GM12878 (cell line): ENCODE results near the gene COBLL1. TPM values are rescaled to one million over a fixed set of nuclear protein-coding genes. Genes with fewer than 3 reads are reported as not detected.

Experiments
- ATAC-seq: fragments of 200-7000 bp; cut with Tn5 transposase; 3 replicates; pipeline ENCODE4 v1.9.1; 2020; ENCODE audit warnings: mild to moderate bottlenecking, moderate library complexity
- BruUV-seq: library from RNA; stranded (reverse); fragments of 400-500 nt; replicated peaks from 2 replicates; lab custom pipeline; 2021; lab: Mats Ljungman, UMichigan
- CTCF ChIA-PET: fragments of 300-600 bp; sonication (Branson Sonifier 250); formaldehyde crosslinking; extraction: SDS; loops from one replicate; lab custom pipeline; 2021; ENCODE audit warnings: inconsistent platforms; lab: Yijun Ruan, JAX
- POLR2A ChIA-PET: fragments of 350-600 bp; formaldehyde crosslinking; extraction: SDS; loops from one replicate; lab custom pipeline; 2021; ENCODE audit warnings: inconsistent platforms; lab: Charles Lee
- RAD21 ChIA-PET: fragments of 300-600 bp; sonication (Branson Sonifier 250); formaldehyde crosslinking; loops from one replicate; lab custom pipeline; 2023; ENCODE audit warnings: antibody characterized with exemption; ENCODE audit not compliant: unreplicated experiment; lab: Charles Lee
- SMC1A ChIA-PET: fragments of 300-600 bp; sonication (Branson Sonifier 250); formaldehyde crosslinking; loops from one replicate; lab custom pipeline; 2023; ENCODE audit not compliant: unreplicated experiment, uncharacterized antibody; lab: Charles Lee
- DNase-seq: peaks from one replicate; pipeline ENCODE4 v3.0.0-alpha.2; 2011; ENCODE audit warnings: low read depth, low spot score
- FAIRE-seq: peaks from 3 replicates; lab custom pipeline; 2011; peaks lifted over from hg19 to GRCh38; lab: Jason Lieb, UNC
- H2AFZ ChIP-seq: 2 replicates; pipeline ENCODE4 v1.6.0; 2011; ENCODE audit warnings: low read depth, low read length, control low read depth; ENCODE audit not compliant: control insufficient read depth
- H3K27ac ChIP-seq: 2 replicates; pipeline ENCODE4 v1.5.1; 2011; ENCODE audit warnings: control low read depth; ENCODE audit not compliant: control insufficient read depth, insufficient read depth
- H3K27me3 ChIP-seq, 2 experiments: replicated peaks in 1 of 2; 2 replicates each; pipeline versions ENCODE4 v1.6.0 to v1.6.1; 2011; ENCODE audit warnings: low read length in 1 of 2; ENCODE audit not compliant: control insufficient read depth in 2 of 2, insufficient read depth in 2 of 2
- H3K36me3 ChIP-seq, 2 experiments: 2 replicates each; pipeline ENCODE4 v1.5.1; 2011; ENCODE audit warnings: low read length in 1 of 2; ENCODE audit not compliant: control insufficient read depth in 2 of 2, insufficient read depth in 2 of 2
- H3K4me1 ChIP-seq: 2 replicates; pipeline ENCODE4 v1.6.1; 2011; ENCODE audit warnings: mild to moderate bottlenecking, low read length, moderate library complexity, mixed read lengths; ENCODE audit not compliant: control insufficient read depth, insufficient read depth
- H3K4me2 ChIP-seq: 2 replicates; pipeline ENCODE4 v1.6.0; 2011; ENCODE audit warnings: control low read depth; ENCODE audit not compliant: control insufficient read depth, insufficient read depth
- H3K4me3 ChIP-seq: fragments of 200-600 bp; sonication (generic); 2 replicates; pipeline ENCODE4 v1.5.1; 2016
- H3K79me2 ChIP-seq: 2 replicates; pipeline ENCODE4 v1.6.0; 2011; ENCODE audit warnings: low read length; ENCODE audit not compliant: control insufficient read depth, insufficient read depth
- H3K9ac ChIP-seq: 2 replicates; pipeline ENCODE4 v1.8.0; 2011; ENCODE audit warnings: low read length, control low read depth, mixed read lengths; ENCODE audit not compliant: control insufficient read depth, insufficient read depth
- H3K9me3 ChIP-seq: replicated peaks from 3 replicates; pipeline ENCODE4 v1.5.1; 2011; ENCODE audit warnings: mild to moderate bottlenecking, low read length; ENCODE audit not compliant: control insufficient read depth, insufficient read depth
- H4K20me1 ChIP-seq: 2 replicates; pipeline ENCODE4 v1.6.0; 2011; ENCODE audit not compliant: control insufficient read depth, insufficient read depth
- ASH2L ChIP-seq: fragments of 300-600, 200-600 bp; sonication (generic); IDR thresholded peaks from 2 replicates; pipeline ENCODE4 v1.6.1; 2017; ENCODE audit warnings: low read depth, mild to moderate bottlenecking, borderline replicate concordance
- BHLHE40 ChIP-seq, 2 experiments: fragments of 450-650 bp in 1 of 2; IDR thresholded peaks; 2 replicates each; pipeline ENCODE4 v1.6.1; 2011 to 2017; ENCODE audit warnings: low read depth in 2 of 2, borderline replicate concordance in 1 of 2, improper control_type of control experiment in 1 of 2, low read length in 1 of 2, mild to moderate bottlenecking in 1 of 2
- CHD4 ChIP-seq: fragments of 200-600 bp; sonication (generic); IDR thresholded peaks from 2 replicates; pipeline ENCODE4 v1.6.1; 2016; ENCODE audit warnings: mild to moderate bottlenecking
- IRF4 ChIP-seq: IDR thresholded peaks from 2 replicates; pipeline ENCODE4 v1.6.1; 2011; ENCODE audit warnings: low read depth, low read length
- JUNB ChIP-seq: IDR thresholded peaks from 2 replicates; pipeline ENCODE4 v1.6.1; 2016; ENCODE audit warnings: antibody characterized with exemption, mild to moderate bottlenecking
- KDM1A ChIP-seq: fragments of 200-600 bp; sonication (generic); IDR thresholded peaks from 2 replicates; pipeline ENCODE4 v1.6.1; 2016; ENCODE audit warnings: borderline replicate concordance
- KLF5 ChIP-seq: fragments of 450-650 bp; IDR thresholded peaks from 2 replicates; pipeline ENCODE4 v1.6.1; 2014; ENCODE audit warnings: mild to moderate bottlenecking; ENCODE audit not compliant: partially characterized antibody
- MYC ChIP-seq: IDR thresholded peaks from 2 replicates; pipeline ENCODE4 v1.6.1; 2011; ENCODE audit warnings: mild to moderate bottlenecking, low read length, moderate library complexity, inconsistent platforms; ENCODE audit not compliant: insufficient read depth, insufficient replicate concordance, insufficient read length, severe bottlenecking
- PRDM15 ChIP-seq: fragments of 450-650 bp; formaldehyde crosslinking; IDR thresholded peaks from 2 replicates; pipeline ENCODE4 v1.4.0; 2020; ENCODE audit warnings: mild to moderate bottlenecking, moderate library complexity
- RAD51 ChIP-seq: fragments of 450-650 bp; IDR thresholded peaks from 2 replicates; pipeline ENCODE4 v1.6.1; 2016; ENCODE audit warnings: moderate library complexity, mild to moderate bottlenecking, inconsistent platforms
- RB1 ChIP-seq: fragments of 450-650 bp; formaldehyde crosslinking; IDR thresholded peaks from 2 replicates; pipeline ENCODE4 v1.6.1; 2017; ENCODE audit warnings: mild to moderate bottlenecking, borderline replicate concordance
- SUPT20H ChIP-seq: IDR thresholded peaks from 2 replicates; pipeline ENCODE4 v1.6.1; 2011; ENCODE audit warnings: low read depth, mild to moderate bottlenecking, low read length, moderate library complexity, borderline replicate concordance; ENCODE audit not compliant: control insufficient read depth
- YBX1 ChIP-seq: fragments of 450-650 bp; IDR thresholded peaks from 2 replicates; pipeline ENCODE4 v1.6.1; 2016; ENCODE audit warnings: antibody characterized with exemption
- ZNF217 ChIP-seq: fragments of 450-650 bp; IDR thresholded peaks from 2 replicates; pipeline ENCODE4 v1.6.1; 2017; ENCODE audit warnings: antibody characterized with exemption, mild to moderate bottlenecking
- ZNF687 ChIP-seq: fragments of 450-650 bp; IDR thresholded peaks from 2 replicates; pipeline ENCODE4 v1.6.1; 2017; ENCODE audit warnings: mild to moderate bottlenecking, moderate library complexity
- ZSCAN29 ChIP-seq: fragments of 450-650 bp; IDR thresholded peaks from 2 replicates; pipeline ENCODE4 v1.6.1; 2017; ENCODE audit warnings: mild to moderate bottlenecking, moderate library complexity
- WGBS: methylation state at CpG from one replicate; pipeline ENCODE4 v1.1.6; 2016; ENCODE audit warnings: low lambda C conversion rate; ENCODE audit not compliant: insufficient replicate concordance, insufficient coverage; ENCODE audit errors: missing lambda C conversion rate; 5-methylcytosine and 5-hydroxymethylcytosine counted together
- in situ Hi-C: fragments of 300-500 bp; cut with MboI; formaldehyde crosslinking; loops from 9 replicates; pipeline ENCODE4 v1.14.3; 2018; ENCODE audit warnings: mixed read lengths
- intact Hi-C: fragments of 100-400 bp; cut with micrococcal nuclease; formaldehyde crosslinking; loops from one replicate; pipeline ENCODE4 v1.14.2; 2022; ENCODE audit not compliant: unreplicated experiment
- polyA plus RNA-seq, 11 experiments: library from polyadenylated mRNA; depleted of rRNA in 4 of 11; unstranded in 6 of 11; stranded (reverse) in 5 of 11; fragments of >200 nt; fragmentation: Nextera tagmentation in 4 of 11; fragmentation: Illumina TruSeq in 1 of 11; extraction: Ambion mirVana in 4 of 11; extraction: Trizol in 1 of 11; gene quantifications; 1 replicate in 1 of 11; 2 replicates in 10 of 11; pipeline versions ENCODE4 v1.2.1 to v1.2.3, GENCODE V29; 2011 to 2016; ENCODE audit warnings: inconsistent platforms in 2 of 11, missing spikeins in 2 of 11, low read depth in 1 of 11
- total RNA-seq, 4 experiments: library from RNA; depleted of rRNA in 3 of 4; stranded (reverse); fragments of >200 nt in 3 of 4; fragmentation: Illumina TruSeq in 1 of 4; extraction: Trizol in 1 of 4; gene quantifications; 2 replicates each; pipeline versions ENCODE4 v1.2.1 to v1.2.3, GENCODE V29; 2013 to 2021

Gene COBLL1
- total and polyA plus RNA-seq, 10 of the 15 experiments (the other 5 are each of a cell fraction or from before 2014, with no cell fraction given), result 0.46 TPM; not detected in 9

GRCh38 chr2:164644036-164644700 lies 197.5 kb downstream of the COBLL1 start:
- 29% methylated on average over 1 of the region's 1 CpG for WGBS
- Histone ChIP-seq H3K27me3 (no peaks in the 10 kb centered on the region), H3K4me3 (no peak overlapping the region), H2AFZ (no peak overlapping the region), H3K79me2 (no peaks in the 10 kb centered on the region), H3K4me1 (no peaks in the 10 kb centered on the region), H3K27ac (no peak overlapping the region), H3K36me3 (no peaks in the 10 kb centered on the region), H3K9ac (no peak overlapping the region), H4K20me1 (no peaks in the 10 kb centered on the region), H3K9me3 (no peaks in the 10 kb centered on the region), H3K4me2 (no peak overlapping the region)
- in situ Hi-C loops (no loop called here), intact Hi-C loops (no loop called here)
- POLR2A ChIA-PET, result no interaction called here
- FAIRE-seq (no peak), DNase-seq (no peak), ATAC-seq (no peak)
- SMC1A ChIA-PET, result no interaction called here
- BruUV-seq, result no TSS peak
- RAD21 ChIA-PET, result no interaction called here
- CTCF ChIA-PET, result interaction anchor here (1.5 kb wide), 1 partner anchor 22 kb away, joined by 3 read pairs; no protein-coding TSS in a partner anchor
- TF ChIP-seq BHLHE40 (IDR thresholded peaks at IDR 0.05; ENCODE audit: borderline replicate concordance in 1 of 2, low read depth in 2 of 2, low read length in 1 of 2) (no peak), ZNF217 (no peak), IRF4 (no peak), ASH2L (no peak), RAD51 (no peak), CHD4 (no peak), ZNF687 (no peak), KLF5 (no peak), YBX1 (no peak), KDM1A (no peak), MYC (no peak), JUNB (no peak), RB1 (no peak), PRDM15 (no peak), SUPT20H (no peak), ZSCAN29 (no peak)
